HG03571 (cell line): Measurements from ENCODE around the gene PRSS1.
"Not testable (repeated sequence)": the region's sequence is repeated elsewhere in the genome, so short reads cannot be mapped to it uniquely, and the experiment has no call there.

ENCODE experiments used
- ATAC-seq: cut with Tn5 transposase; IDR thresholded peaks from one replicate; pipeline ENCODE4 v1.9.1; 2021; ENCODE audit not compliant: unreplicated experiment

The PRSS1 gene

DNA sequence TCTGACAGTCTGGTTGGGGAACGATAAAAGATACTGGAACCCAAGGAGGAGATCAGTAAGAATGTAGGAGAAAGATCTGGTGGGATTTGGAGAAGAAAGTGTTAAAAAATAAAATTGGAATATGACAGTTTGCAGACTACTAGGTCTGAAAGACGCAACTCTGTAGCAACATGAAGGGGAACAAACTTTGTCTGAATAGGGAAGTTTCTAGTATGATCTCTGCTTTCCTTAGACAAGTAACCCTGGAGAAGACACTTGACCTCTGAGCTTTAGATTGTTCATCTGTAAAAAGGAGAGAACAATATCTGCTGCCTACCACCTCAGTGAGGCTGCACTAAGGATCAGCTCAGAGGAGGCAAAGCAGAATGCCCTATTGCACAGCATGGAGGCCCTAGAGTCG lies 3.0 kb upstream of the PRSS1 start:
- no peak for ATAC-seq

DNA sequence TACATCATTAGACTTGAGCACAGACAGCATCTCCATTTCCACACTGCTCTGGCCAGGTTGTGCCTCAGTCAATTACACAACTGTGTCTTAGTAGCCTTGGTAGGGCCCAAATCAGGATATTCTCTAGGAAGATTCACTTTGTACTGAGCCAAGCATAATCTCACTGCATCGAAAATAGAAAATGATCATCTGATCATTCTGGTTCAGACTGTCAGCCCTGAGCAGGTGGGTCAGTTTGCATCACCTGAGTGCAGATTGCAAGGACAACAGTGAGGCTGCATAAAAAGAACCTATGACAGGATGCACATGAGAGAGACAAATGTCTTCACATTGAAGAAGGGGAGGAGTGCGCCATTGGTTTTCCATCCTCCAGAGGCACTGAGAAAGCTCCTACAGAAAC lies 862 bp upstream of the PRSS1 start:
- not testable (repeated sequence) for ATAC-seq

DNA sequence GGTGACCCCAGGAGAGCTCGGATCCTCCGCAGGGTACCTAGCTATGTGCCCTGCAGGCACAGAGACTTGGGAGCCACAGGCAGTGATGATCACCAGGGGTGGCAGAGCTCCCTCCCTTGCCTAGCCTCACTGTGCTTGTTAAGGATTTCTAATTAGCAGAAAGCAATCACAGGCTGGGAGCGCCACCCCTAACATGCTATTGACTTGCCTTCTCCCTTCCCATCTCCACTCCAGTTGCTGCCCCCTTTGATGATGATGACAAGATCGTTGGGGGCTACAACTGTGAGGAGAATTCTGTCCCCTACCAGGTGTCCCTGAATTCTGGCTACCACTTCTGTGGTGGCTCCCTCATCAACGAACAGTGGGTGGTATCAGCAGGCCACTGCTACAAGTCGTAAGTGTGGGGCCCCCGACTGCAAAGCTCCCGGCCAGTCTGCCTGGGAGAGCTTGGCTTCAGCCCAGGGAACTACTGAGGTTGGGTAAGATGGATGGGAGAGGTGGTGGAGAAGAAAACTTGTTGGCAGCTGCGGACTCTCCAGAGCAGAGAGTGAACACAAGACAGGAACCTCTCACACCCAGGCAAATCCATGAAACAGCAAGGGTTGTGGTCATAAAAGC lies 1.2 kb downstream of the PRSS1 start:
- no peak for ATAC-seq

DNA sequence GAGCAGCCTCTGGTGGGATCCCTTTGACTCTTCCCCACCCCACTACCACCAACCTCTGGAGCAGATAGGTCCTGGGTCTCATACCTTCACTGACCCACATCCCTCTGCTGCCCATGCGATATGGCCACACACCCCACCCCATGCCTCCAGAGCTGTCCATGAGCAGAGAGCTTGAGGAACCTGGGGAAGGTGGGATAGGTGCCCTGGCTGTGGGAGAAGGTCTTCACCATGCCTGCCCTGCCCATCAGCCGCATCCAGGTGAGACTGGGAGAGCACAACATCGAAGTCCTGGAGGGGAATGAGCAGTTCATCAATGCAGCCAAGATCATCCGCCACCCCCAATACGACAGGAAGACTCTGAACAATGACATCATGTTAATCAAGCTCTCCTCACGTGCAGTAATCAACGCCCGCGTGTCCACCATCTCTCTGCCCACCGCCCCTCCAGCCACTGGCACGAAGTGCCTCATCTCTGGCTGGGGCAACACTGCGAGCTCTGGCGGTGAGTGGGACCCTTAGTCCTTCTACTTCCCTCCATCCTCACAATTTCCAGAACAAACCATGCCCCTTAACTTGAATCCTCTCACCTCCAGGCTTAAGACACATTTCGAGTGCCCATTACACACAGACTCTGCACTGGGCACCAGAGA lies 2.4 kb downstream of the PRSS1 start:
- ATAC-seq = not testable (repeated sequence)

DNA sequence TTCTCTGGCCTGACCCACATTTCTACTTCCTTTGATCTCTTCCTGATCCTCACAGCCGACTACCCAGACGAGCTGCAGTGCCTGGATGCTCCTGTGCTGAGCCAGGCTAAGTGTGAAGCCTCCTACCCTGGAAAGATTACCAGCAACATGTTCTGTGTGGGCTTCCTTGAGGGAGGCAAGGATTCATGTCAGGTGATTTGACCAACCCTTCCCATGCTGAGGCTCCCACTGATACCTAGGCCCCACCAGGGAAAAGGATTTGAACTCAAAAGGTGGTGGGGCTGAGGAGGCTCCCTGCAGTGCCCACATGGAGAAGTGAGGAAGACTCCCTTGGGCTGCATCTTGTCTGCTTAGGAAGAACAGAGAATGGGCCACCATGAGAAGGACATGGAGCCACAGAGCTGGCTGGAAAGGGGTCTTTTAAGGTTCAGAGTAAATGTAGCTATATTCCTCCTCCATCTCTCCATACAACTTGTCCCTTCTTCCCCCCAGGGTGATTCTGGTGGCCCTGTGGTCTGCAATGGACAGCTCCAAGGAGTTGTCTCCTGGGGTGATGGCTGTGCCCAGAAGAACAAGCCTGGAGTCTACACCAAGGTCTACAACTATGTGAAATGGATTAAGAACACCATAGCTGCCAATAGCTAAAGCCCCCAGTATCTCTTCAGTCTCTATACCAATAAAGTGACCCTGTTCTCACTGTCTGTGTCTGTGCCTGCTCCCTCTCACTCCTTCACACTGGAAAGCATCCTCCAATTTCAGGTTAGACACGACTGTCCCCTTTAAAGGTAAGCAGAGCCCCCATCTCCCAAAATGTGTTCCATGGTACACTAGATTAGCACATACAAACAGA lies 3.3 kb downstream of the PRSS1 start:
- no peak for ATAC-seq

DNA sequence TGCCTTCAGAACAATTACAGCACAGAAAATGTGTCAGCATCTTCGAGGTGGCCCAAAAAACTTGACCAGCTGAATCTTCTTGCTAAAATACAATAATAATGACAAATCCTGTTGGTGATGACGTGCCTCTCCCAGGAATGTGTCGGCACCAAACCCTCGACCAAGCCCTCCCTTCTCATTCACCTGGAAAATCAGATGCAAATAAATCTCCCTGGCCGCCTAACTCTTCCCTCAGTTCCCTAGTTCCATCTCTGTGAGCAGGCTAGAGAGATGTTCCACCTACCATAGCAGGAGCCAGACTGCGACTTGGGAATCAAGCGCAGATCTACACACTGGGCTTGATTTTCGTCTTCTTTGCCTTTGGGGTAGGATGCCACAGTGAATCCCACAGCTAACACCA lies 4.1 kb downstream of the PRSS1 start:
- ATAC-seq = no peak

DNA sequence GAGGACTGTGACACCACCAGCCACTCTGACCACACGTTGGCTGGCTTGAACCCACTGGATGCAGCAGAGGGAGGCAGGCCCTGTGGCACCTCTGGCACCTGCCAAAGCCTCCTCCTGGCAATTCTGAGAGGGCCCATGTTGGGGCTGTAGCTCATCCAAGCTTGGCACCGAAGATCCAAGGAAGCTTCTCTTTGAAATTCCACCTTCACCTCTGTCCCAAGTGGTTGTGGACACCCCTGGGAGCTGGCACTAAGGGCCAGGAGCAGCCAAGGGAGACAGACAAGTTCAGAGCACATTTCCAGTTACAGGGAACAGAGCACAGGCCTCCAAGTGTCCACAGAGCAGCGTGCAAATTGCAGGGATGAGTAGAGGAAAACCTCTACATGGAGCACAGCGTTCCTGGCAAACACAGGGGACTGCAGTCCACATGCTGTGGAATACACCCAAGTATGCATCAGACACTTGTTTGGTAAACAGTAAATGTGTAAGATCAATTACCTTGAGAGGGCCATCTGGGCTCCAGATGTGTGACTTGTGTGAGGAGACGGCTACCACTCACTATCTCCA lies 4.7 kb downstream of the PRSS1 start:
- ATAC-seq = not testable (repeated sequence)

DNA sequence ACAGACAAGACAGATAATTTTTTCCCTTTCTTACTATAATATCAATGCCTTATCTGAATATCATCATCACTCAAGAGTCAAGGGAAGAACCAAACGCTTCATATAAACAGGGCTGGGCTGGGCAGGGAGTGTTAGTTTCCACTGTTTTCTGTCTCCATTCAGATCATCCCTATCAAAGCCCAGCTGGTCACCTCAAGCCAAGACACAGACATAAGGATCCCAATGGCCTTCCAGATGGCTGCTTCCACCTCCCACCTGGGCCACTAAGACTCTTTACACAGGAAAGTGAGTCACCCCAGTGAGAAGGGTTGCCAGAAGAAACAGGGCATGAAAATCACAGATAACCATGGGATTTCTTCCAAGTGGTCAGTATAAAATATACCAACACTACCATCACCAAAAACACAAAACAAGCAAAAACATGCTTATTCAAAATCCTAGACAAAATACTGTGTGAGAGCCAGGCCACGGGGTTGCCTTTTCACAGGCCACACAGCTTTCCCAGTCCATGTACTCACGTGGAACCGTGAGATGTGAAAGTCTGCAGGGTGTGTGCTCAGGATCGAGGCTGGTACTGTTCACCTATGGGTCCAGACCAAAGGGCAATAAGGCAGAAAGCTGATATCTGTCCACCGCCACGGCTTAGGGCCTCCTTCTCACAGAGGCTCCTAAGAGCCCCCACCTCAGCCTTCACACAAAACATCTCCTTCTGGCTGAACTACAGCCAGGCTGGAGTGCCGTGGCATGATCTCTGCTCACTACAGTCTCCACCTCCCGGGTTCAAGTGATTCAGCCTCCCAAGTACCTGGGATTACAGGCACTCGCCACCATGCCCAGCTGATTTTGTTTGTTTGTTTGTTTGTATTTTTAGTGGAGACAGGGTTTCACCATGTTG lies 5.7 kb downstream of the PRSS1 start:
- no peak for ATAC-seq

DNA sequence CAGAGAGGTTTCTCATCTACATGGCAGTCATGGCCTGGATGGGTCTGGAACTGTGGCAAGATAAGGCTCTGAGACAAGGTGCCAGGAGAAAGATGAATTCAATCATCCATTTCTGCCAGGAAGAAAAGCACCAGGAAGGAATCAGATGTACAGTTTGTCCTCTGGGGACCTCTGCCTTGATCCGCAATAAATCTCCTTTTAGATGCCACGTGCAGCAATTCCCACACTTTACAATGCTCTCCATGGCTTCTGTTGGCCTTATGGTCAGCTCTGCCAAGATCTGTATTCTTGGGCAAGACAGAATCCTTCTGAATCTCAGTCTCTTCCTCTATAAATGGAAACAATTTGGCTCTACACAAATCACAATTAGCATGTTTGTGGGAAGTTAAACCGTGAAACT lies 9.0 kb downstream of the PRSS1 start:
- not testable (repeated sequence) for ATAC-seq

DNA sequence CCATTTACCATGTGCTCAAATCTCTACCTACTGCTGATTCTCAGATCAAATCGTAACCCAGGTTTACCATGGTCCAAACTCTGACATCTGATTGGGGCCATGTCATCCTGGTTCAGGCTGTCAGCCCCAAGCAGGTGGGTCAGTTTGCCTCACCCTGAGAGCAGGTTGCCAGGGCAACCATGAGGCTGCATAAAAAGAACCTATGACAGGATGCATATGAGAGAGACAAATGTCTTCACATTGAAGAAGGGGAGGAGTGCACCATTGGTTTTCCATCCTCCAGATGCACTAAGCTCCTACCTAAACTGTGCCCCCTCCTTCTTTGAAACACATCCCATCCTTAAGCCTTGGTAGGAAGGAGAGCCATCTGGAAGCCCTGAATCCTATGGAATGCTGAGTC lies 10.2 kb downstream of the PRSS1 start:
- no peak for ATAC-seq

DNA sequence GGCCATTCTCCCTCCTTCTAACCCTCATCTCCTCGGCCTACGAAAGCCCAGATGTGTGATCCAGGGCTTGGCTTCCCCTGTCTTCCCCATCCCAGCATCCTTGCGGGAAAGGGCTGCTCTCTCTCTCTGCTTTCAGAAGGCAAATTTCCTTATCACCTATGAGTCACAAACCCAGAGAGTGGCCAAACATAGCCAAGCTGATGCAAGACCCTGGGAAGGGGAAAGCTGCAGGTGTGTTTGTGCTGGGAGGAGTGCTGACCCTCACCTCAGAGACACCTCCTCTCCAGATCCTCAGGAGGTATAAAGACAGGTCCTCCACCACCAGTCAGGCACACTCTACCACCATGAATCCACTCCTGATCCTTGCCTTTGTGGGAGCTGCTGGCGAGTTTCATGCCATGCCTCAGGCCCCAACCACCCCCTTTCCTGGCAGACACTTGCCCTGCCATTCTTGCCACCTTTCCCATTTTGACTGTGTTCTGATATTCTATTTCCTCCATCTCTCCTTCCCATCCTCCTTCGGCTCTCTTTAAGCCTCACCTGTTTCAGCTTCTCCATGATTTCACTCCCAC lies 10.9 kb downstream of the PRSS1 start:
- no peak for ATAC-seq

DNA sequence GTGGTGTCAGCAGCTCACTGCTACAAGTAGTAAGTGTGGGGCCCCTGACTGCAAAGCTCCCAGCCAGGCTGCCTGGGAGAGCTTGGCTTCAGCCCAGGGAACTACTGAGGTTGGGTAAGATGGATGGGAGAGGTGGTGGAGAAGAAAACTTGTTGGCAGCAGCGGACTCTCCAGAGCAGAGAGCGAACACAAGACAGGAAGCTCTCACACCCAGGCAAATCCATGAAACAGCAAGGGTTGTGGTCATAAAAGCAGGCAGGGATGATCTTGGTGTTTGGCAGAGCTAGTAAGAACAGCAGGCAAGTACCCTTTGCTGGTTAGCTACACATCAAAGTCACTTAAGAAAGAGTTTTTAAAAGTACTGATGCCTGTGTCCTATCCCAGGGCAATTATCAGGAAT lies 12.3 kb downstream of the PRSS1 start:
- ATAC-seq = not testable (repeated sequence)

DNA sequence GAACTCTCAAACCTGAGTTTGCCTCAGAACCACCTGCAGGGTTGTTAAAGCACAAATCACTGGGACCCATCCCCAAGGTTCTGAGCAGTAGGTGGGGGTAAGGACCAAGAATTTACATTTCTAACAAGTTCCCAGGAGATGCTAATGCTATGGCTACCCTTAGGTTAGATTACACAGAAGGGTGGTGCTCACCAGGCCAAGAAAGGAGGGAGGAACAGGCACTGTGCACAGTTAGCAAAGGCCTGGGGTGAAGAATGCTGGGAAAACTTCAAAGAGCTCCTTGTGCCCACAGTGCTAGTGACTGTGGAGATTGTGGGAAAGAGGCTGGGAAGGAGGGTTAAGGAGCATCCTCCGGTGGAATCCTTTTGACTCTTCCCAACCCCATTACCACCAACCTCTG lies 12.8 kb downstream of the PRSS1 start:
- no peak for ATAC-seq

DNA sequence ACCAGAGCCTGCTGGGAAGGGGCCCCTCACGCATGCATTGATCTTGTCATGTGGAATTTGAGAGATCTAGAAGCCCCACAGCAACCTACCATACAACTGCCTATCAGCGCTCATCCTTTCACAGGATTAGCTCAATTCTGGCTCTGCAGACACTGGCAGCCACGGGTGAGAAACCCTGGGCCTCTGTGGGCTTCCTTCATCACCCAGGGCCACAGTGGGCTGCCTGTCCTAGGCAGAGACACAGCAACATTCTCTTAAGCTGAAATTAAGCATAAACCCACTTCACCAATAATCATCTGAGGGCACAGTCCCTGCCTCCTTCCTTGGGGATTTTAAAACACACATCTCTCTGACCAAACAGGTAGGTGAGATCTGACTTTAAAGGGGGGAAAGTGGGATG lies 18.2 kb downstream of the PRSS1 start:
- no peak for ATAC-seq

DNA sequence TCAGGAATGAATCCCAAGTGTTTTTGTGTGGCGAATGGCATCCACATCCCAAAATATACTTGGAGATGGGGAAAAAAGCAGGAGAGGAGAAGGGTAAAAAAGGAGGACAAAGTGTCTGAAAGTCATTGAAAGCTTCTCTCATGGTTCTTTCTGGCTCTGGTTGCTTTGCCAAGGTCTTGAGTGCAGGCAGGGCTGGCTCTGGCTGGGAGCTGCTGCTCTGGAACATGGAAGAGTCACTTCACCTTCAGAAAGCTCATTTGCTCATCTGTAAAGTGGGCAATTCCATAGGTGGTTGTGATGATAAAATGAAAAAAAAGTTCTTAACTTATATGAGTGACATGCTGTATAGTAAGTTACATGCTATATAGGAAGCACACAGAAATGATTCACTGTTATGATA lies 18.6 kb downstream of the PRSS1 start:
- no peak for ATAC-seq

DNA sequence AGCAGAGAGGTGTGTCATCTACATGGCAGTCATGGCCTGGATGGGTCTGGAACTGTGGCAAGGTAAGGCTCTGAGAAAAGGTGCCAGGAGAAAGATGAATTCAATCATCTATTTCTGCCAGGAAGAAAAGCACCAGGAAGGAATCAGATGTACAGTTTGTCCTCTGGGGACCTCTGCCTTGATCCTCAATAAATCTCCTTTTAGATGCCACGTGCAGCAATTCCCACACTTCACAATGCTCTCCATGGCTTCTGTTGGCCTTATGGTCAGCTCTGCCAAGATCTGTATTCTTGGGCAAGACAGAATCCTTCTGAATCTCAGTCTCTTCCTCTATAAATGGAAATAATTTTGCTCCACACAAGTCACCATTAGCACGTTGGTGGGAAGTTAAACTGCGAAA lies 19.6 kb downstream of the PRSS1 start:
- not testable (repeated sequence) for ATAC-seq

DNA sequence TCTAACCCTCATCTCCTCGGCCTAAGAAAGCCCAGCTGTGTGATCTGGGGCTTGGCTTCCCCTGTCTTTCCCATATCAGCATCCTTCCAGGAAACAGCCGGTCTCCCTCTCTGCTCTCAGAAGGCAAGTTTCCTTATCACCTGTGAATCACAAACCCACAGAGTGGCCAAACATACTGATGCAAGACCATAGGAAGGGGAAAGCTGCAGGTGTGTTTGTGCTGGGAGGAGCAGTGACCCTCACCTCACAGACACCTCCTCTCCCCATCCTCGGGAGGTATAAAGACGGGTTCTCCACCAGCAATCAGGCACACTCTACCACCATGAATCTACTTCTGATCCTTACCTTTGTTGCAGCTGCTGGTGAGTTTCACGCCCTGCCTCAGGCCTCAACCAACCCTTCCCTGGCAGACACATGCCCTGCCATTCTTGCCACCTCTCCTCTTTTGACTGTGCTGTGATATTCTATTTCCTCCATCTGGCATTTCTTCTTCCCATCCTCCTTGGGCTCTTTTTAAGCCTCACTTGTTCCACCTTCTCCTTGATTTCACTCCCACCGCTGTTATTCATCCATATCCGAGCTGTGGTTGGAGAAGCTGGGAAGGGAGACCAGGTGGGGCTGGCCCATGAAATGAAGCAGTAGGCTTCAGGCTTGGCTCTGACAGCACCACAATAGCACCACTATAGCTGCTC lies 21.5 kb downstream of the PRSS1 start, which contains the start of gene PRSS2:
Gene PRSS2 (plus strand): TSS at position 310 of the 692 bp plus-strand sequence. CDS start 13 bp downstream, at position 323.
- ATAC-seq = peak; percentile 14

DNA sequence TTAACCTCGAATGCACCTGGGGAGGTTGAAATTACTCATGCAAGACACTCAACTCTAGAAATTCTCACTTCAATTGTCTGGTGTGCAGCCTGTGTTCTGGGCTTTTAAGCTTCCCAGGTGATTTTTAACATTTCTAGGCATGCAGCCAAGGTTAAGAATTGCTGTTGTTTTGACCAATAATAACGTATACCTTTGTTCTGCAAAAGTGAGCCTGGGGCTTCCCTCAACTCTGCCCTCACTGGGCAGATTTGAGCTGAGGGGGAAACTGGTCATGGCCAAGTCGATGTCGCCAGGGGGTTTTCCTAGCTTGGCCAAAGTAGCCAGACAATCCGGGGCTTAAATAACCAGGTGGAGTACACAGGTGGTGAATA lies 22.1 kb downstream of the PRSS1 start:
- peak; percentile 67 for ATAC-seq

DNA sequence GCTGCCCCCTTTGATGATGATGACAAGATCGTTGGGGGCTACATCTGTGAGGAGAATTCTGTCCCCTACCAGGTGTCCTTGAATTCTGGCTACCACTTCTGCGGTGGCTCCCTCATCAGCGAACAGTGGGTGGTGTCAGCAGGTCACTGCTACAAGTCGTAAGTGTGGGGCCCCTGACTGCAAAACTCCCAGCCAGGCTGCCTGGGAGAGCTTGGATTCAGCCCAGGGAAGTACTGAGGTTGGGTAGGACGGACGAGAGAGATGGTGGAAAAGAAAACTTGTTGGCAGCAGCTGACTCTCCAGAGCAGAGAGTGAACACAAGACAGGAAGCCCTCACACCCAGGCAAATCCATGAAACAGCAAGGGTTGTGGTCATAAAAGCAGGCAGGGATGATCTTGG lies 22.8 kb downstream of the PRSS1 start:
- ATAC-seq = no peak

DNA sequence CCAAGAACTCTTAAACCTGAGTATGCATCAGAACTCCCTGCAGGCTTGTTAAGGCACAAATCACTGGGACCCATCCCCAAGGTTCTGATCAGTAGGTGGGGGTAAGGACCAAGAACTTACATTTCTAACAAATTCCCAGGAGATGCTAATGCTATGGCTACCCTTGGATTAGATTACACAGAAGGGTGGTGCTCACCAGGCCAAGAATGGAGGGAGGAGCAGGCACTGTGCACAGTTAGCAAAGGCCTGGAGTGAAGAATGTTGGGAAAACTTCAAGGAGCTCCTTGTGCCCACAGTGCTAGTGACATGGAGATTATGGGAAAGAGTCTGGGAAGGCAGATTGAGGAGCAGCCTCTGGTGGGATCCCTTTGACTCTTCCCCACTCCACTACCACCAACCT lies 23.4 kb downstream of the PRSS1 start:
- no peak for ATAC-seq
